ENCODE results near the gene ZSCAN18.

DNA sequence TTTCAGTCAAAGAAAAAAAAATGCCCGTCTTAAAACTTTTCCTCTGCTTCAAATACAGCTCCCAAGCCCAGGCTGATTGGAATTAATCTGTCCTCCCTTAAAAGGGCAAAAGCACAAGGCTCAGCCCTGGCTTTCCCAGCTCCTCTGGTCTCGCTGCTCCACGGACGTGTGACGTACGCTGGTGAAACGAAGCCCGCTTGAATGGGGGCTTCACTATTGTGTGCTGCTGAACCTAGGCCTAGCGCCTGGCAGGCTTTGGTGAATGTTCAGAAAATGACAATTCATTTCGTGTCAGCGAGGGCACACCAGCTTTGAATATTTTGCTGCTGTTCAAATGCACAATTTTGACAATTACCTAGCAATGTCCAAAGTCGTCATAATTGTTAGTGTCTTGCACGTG lies 39.6 kb downstream of the ZSCAN18 start:
- TF ChIP-seq, protein P1, sequence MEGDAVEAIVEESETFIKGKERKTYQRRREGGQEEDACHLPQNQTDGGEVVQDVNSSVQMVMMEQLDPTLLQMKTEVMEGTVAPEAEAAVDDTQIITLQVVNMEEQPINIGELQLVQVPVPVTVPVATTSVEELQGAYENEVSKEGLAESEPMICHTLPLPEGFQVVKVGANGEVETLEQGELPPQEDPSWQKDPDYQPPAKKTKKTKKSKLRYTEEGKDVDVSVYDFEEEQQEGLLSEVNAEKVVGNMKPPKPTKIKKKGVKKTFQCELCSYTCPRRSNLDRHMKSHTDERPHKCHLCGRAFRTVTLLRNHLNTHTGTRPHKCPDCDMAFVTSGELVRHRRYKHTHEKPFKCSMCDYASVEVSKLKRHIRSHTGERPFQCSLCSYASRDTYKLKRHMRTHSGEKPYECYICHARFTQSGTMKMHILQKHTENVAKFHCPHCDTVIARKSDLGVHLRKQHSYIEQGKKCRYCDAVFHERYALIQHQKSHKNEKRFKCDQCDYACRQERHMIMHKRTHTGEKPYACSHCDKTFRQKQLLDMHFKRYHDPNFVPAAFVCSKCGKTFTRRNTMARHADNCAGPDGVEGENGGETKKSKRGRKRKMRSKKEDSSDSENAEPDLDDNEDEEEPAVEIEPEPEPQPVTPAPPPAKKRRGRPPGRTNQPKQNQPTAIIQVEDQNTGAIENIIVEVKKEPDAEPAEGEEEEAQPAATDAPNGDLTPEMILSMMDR (IDR thresholded peaks at IDR 0.05): no peak
- TF ChIP-seq EZH2 (IDR thresholded peaks at IDR 0.05; ENCODE audit: borderline replicate concordance, insufficient read depth, low read depth, low read length, poor library complexity, severe bottlenecking): no peak
